H9 (cell line): Measurements from ENCODE around the gene POU2F1. TPM values are rescaled to one million over a fixed set of nuclear protein-coding genes. Genes with fewer than 3 reads are reported as not detected.

Source experiments
- DNase-seq: peaks from one replicate; pipeline ENCODE4 v3.0.0-alpha.2; 2017
- H2AFZ ChIP-seq: one replicate; pipeline ENCODE4 v1.6.1; 2013; ENCODE audit warnings: mild to moderate bottlenecking, low read length, control low read depth, moderate library complexity
- H2AK5ac ChIP-seq: 2 replicates; pipeline ENCODE4 v1.6.1; 2013; ENCODE audit warnings: low read length, control low read depth, mixed read lengths; ENCODE audit not compliant: insufficient read length
- H2BK120ac ChIP-seq: one replicate; pipeline ENCODE4 v1.6.1; 2013; ENCODE audit warnings: low read depth, mild to moderate bottlenecking, low read length, control low read depth, inconsistent platforms; ENCODE audit not compliant: poor library complexity, severe bottlenecking
- H2BK12ac ChIP-seq: 2 replicates; pipeline ENCODE4 v1.6.1; 2013; ENCODE audit warnings: low read length, control low read depth, mixed read lengths, low read depth; ENCODE audit not compliant: insufficient read length
- H2BK15ac ChIP-seq: 2 replicates; pipeline ENCODE4 v1.6.1; 2013; ENCODE audit warnings: low read depth, low read length, control low read depth
- H2BK20ac ChIP-seq: one replicate; pipeline ENCODE4 v1.6.1; 2013; ENCODE audit warnings: low read depth, mild to moderate bottlenecking, low read length, control low read depth, inconsistent platforms; ENCODE audit not compliant: poor library complexity, severe bottlenecking
- H2BK5ac ChIP-seq: 2 replicates; pipeline ENCODE4 v1.6.1; 2013; ENCODE audit warnings: low read length, control low read depth, mixed read lengths; ENCODE audit not compliant: insufficient read length
- H3K14ac ChIP-seq: 2 replicates; pipeline ENCODE4 v1.6.1; 2013; ENCODE audit warnings: low read length, control low read depth; ENCODE audit not compliant: insufficient read depth
- H3K18ac ChIP-seq: 2 replicates; pipeline ENCODE4 v1.6.1; 2013; ENCODE audit warnings: low read depth, mild to moderate bottlenecking, mixed read lengths, low read length, control low read depth; ENCODE audit not compliant: insufficient read length
- H3K23ac ChIP-seq: 2 replicates; pipeline ENCODE4 v1.6.1; 2013; ENCODE audit warnings: low read length, control low read depth, mixed read lengths, low read depth; ENCODE audit not compliant: insufficient read length
- H3K23me2 ChIP-seq: 2 replicates; pipeline ENCODE4 v1.6.1; 2013; ENCODE audit warnings: low read depth, mild to moderate bottlenecking, mixed read lengths, low read length, control low read depth; ENCODE audit not compliant: insufficient read length, poor library complexity, severe bottlenecking
- H3K27ac ChIP-seq: 2 replicates; pipeline ENCODE4 v1.5.1; 2013; ENCODE audit warnings: low read length, control low read depth, mixed read lengths, low read depth; ENCODE audit not compliant: insufficient read length
- H3K27me3 ChIP-seq: 2 replicates; pipeline ENCODE4 v1.6.1; 2013; ENCODE audit warnings: low read length, control low read depth, inconsistent platforms; ENCODE audit not compliant: insufficient read depth
- H3K4ac ChIP-seq: 2 replicates; pipeline ENCODE4 v1.6.1; 2013; ENCODE audit warnings: low read depth, mild to moderate bottlenecking, control low read depth, inconsistent platforms, low read length, moderate library complexity
- H3K4me1 ChIP-seq: 2 replicates; pipeline ENCODE4 v1.6.1; 2013; ENCODE audit warnings: low read length, control low read depth, inconsistent platforms; ENCODE audit not compliant: insufficient read depth
- H3K4me2 ChIP-seq: 2 replicates; pipeline ENCODE4 v1.6.1; 2013; ENCODE audit warnings: low read length, control low read depth, mixed read lengths; ENCODE audit not compliant: insufficient read length, insufficient read depth
- H3K56ac ChIP-seq: 2 replicates; pipeline ENCODE4 v1.6.1; 2013; ENCODE audit warnings: low read depth, mild to moderate bottlenecking, mixed read lengths, low read length, control low read depth; ENCODE audit not compliant: insufficient read length
- H3K79me1 ChIP-seq: 2 replicates; pipeline ENCODE4 v1.6.1; 2013; ENCODE audit warnings: low read depth, mild to moderate bottlenecking, moderate library complexity, low read length, control low read depth, inconsistent platforms; ENCODE audit not compliant: insufficient read depth, poor library complexity, severe bottlenecking
- H3K79me2 ChIP-seq: 2 replicates; pipeline ENCODE4 v1.6.1; 2013; ENCODE audit warnings: low read length, control low read depth, inconsistent platforms; ENCODE audit not compliant: insufficient read depth
- H3K9ac ChIP-seq: 2 replicates; pipeline ENCODE4 v1.6.1; 2013; ENCODE audit warnings: low read length, control low read depth, mixed read lengths; ENCODE audit not compliant: insufficient read length; ENCODE audit errors: extremely low read depth
- H3K9me3 ChIP-seq: one replicate; pipeline ENCODE4 v1.6.1; 2013; ENCODE audit warnings: low read depth, low read length, inconsistent platforms; ENCODE audit not compliant: control insufficient read depth
- H3T11ph ChIP-seq: one replicate; pipeline ENCODE4 v1.6.1; 2013; ENCODE audit warnings: mild to moderate bottlenecking, low read length, control low read depth, inconsistent platforms
- H4K20me1 ChIP-seq: one replicate; pipeline ENCODE4 v1.6.1; 2013; ENCODE audit not compliant: control insufficient read depth, insufficient read length, insufficient read depth
- H4K5ac ChIP-seq: 2 replicates; pipeline ENCODE4 v1.6.1; 2013; ENCODE audit warnings: low read depth, mild to moderate bottlenecking, mixed read lengths, low read length, control low read depth; ENCODE audit not compliant: insufficient read length
- H4K8ac ChIP-seq: replicated peaks from 2 replicates; pipeline ENCODE4 v1.6.1; 2013; ENCODE audit warnings: low read length, control low read depth, mixed read lengths, low read depth; ENCODE audit not compliant: insufficient read length
- H4K91ac ChIP-seq: 2 replicates; pipeline ENCODE4 v1.6.1; 2013; ENCODE audit warnings: low read depth, mild to moderate bottlenecking, moderate library complexity, mixed read lengths, low read length, control low read depth; ENCODE audit not compliant: insufficient read length
- H3K27ac Mint-ChIP-seq, 3 experiments: 2 replicates in 2 of 3; 3 replicates in 1 of 3; pipeline ENCODE4 v1.8.0; 2020 to 2021; ENCODE audit warnings: mixed read lengths in 3 of 3, mild to moderate bottlenecking in 1 of 3, moderate library complexity in 1 of 3
- H3K27me3 Mint-ChIP-seq: 2 replicates; pipeline ENCODE4 v1.8.0; 2021; ENCODE audit warnings: low read depth, mild to moderate bottlenecking, moderate library complexity, mixed read lengths
- H3K36me3 Mint-ChIP-seq, 3 experiments: 2 replicates in 2 of 3; 3 replicates in 1 of 3; pipeline ENCODE4 v1.8.0; 2020 to 2021; ENCODE audit warnings: low read depth in 3 of 3, mixed read lengths in 3 of 3; ENCODE audit not compliant: insufficient read depth in 1 of 3
- H3K4me1 Mint-ChIP-seq, 2 experiments: 2 replicates each; pipeline ENCODE4 v1.8.0; 2020; ENCODE audit warnings: mixed read lengths in 2 of 2
- H3K4me3 Mint-ChIP-seq, 2 experiments: 2 replicates in 1 of 2; 3 replicates in 1 of 2; pipeline ENCODE4 v1.8.0; 2020 to 2021; ENCODE audit warnings: mild to moderate bottlenecking in 2 of 2, mixed read lengths in 2 of 2, moderate library complexity in 1 of 2
- H3K9me3 Mint-ChIP-seq, 2 experiments: 2 replicates in 1 of 2; 3 replicates in 1 of 2; pipeline ENCODE4 v1.8.0; 2020; ENCODE audit warnings: mild to moderate bottlenecking in 2 of 2, mixed read lengths in 2 of 2, moderate library complexity in 1 of 2
- WGBS: extraction: QIAGEN DNeasy Blood & Tissue Kit; methylation state at CpG from one replicate; pipeline ENCODE4 v1.1.7; 2013; ENCODE audit warnings: missing lambda C conversion rate, low lambda C conversion rate, mixed read lengths; ENCODE audit not compliant: insufficient read length; ENCODE audit errors: extremely low coverage; 5-methylcytosine and 5-hydroxymethylcytosine counted together
- total RNA-seq: library from RNA; stranded (reverse); gene quantifications from 2 replicates; pipeline ENCODE4 v1.2.1, GENCODE V29; 2021
- TF ChIP-seq, protein P1 (sequence below): fragments of 200-600 bp; sonication (generic); conservative IDR thresholded peaks from 3 replicates; pipeline ENCODE4 v1.8.0; 2021; ENCODE audit warnings: antibody characterized with exemption, mild to moderate bottlenecking

The POU2F1 gene
- total RNA-seq, 1 experiment from 2014 or later, result 62.5 TPM

DNA sequence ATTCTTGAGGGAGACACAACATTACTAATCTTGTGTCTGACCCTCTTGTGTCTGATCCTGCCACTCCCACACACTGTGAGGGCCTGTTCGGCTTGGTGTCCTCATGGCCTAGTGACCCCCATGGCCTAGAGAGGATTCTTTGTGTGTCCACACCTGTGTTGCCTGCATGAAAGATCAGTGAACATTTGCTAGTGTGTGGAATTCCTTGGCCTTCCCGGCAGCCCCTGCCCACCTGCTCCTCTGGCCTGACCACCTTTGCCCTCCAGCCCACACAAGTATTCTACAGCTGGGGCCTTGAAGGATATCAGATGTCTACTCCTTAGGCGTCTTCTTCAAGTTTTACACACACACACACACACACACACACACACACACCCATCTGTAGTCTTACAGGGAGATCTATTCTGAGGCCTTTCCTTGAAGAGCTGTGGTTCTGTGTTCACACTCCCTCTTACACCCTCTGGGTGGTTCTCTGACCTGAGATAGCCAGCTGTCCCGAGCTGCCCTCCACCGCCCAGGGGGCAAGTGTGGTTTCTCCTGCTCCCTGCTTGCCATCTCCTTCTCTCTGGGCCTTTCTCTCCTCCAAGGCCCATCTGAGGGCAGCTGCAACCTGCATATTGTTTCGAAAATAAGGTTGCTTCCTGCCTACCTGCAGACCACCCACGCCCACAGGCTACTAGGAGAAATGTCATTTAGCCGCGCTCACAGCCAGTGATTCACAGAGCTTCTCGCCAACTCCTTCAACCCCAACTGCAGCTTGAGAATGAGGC is 252.3 kb downstream of the POU2F1 start:
- Mint-ChIP-seq H3K4me1 (peaks cover 28 to 29% of the 10 kb centered on the region in 2 experiments), H3K9me3 (no peaks in the 10 kb centered on the region), H3K4me3 (no peak overlapping the region), H3K27ac (no peak overlapping the region), H3K27me3 (no peaks in the 10 kb centered on the region), H3K36me3 (no peaks in the 10 kb centered on the region)
- H2BK5ac ChIP-seq, result no peak overlapping the region
- no peak overlapping the region for H2BK15ac ChIP-seq
- H4K5ac ChIP-seq, result no peak overlapping the region
- H3K9ac ChIP-seq, result no peak overlapping the region
- no peaks in the 10 kb centered on the region for H3K79me2 ChIP-seq
- no peaks in the 10 kb centered on the region for H3K27me3 ChIP-seq
- no peak overlapping the region for H3K4me2 ChIP-seq
- no CpG with 5 or more reads among the region's 10 CpGs for WGBS
- H2AK5ac ChIP-seq, result no peak overlapping the region
- no peak overlapping the region for H2BK12ac ChIP-seq
- no peak for DNase-seq
- no peak overlapping the region for H4K8ac ChIP-seq
- H2BK20ac ChIP-seq, result no peak overlapping the region
- H3K79me1 ChIP-seq, result no peaks in the 10 kb centered on the region
- H3K18ac ChIP-seq, result no peak overlapping the region
- H3K9me3 ChIP-seq, result no peaks in the 10 kb centered on the region
- H4K91ac ChIP-seq, result no peak overlapping the region
- H3K56ac ChIP-seq, result no peak overlapping the region
- no peaks in the 10 kb centered on the region for H3K23me2 ChIP-seq
- no peak overlapping the region for H3K23ac ChIP-seq
- H3K14ac ChIP-seq, result no peak overlapping the region
- no peaks in the 10 kb centered on the region for H4K20me1 ChIP-seq
- H2BK120ac ChIP-seq, result no peak overlapping the region
- no peak overlapping the region for H3K4ac ChIP-seq
- no peak overlapping the region for H2AFZ ChIP-seq
- TF ChIP-seq, protein P1, sequence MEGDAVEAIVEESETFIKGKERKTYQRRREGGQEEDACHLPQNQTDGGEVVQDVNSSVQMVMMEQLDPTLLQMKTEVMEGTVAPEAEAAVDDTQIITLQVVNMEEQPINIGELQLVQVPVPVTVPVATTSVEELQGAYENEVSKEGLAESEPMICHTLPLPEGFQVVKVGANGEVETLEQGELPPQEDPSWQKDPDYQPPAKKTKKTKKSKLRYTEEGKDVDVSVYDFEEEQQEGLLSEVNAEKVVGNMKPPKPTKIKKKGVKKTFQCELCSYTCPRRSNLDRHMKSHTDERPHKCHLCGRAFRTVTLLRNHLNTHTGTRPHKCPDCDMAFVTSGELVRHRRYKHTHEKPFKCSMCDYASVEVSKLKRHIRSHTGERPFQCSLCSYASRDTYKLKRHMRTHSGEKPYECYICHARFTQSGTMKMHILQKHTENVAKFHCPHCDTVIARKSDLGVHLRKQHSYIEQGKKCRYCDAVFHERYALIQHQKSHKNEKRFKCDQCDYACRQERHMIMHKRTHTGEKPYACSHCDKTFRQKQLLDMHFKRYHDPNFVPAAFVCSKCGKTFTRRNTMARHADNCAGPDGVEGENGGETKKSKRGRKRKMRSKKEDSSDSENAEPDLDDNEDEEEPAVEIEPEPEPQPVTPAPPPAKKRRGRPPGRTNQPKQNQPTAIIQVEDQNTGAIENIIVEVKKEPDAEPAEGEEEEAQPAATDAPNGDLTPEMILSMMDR, result no peak
- no peaks in the 10 kb centered on the region for H3K4me1 ChIP-seq
- H3K27ac ChIP-seq, result no peak overlapping the region
- H3T11ph ChIP-seq, result no peak overlapping the region
